Ovary (tissue), 3 donors: ENCODE results near the gene FAM229A.

Source experiments
- CTCF ChIP-seq, 3 donors: fragments of 450-650 bp in 2 of 3; fragments of 200-600 bp in 1 of 3; IDR thresholded peaks; one replicate each; pipeline versions ENCODE4 v1.5.1 to v1.8.0; 2016 to 2022; ENCODE audit warnings: antibody characterized with exemption in 3 of 3, mild to moderate bottlenecking in 1 of 3
- EP300 ChIP-seq: sonication (generic); formaldehyde crosslinking; IDR thresholded peaks from one replicate; pipeline ENCODE4 v1.6.1; 2017; ENCODE audit warnings: antibody characterized with exemption
- POLR2A ChIP-seq: fragments of 450-650 bp; IDR thresholded peaks from one replicate; pipeline ENCODE4 v1.6.1; 2017; ENCODE audit warnings: antibody characterized with exemption, mild to moderate bottlenecking, moderate library complexity
- donor health status: DM: no; HTN: no; CAD: no.

- TF ChIP-seq CTCF (IDR thresholded peaks at IDR 0.05) (no peak), POLR2A (no peak), EP300 (no peak)
These were observed 8.3 kb downstream of the FAM229A start for GRCh38 chr1:32353886-32354570.
